ENCODE measurements around the gene MCF2L2. TPM values are rescaled to one million over a fixed set of nuclear protein-coding genes. Genes with fewer than 3 reads are reported as not detected.

Gene MCF2L2
- total RNA-seq, 1 experiment from 2014 or later: 1.7 TPM

DNA sequence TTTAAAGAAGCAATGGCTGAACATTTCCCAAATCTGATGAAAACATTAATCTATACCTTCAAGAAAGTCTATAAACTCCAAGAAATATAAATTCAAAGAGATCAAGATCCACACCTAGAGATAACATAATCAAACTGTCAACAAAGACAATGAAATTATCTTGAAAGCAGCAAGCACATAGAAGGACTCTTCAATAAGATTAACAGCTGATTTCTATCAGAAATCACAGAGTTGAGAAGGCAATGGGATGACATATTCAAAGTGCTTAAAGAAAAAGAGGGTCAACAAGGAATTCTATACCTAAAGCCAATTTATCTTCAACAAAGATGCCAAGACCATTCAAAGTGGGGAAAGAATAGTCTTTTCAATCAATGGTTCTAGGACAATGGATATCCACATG lies 224.7 kb downstream of the MCF2L2 start:
- CTCF ChIA-PET: no interaction called here
- no peak overlapping the region for H3K27ac ChIP-seq
- no peaks in the 10 kb centered on the region for H3K79me2 ChIP-seq (ENCODE audit: low read depth)
- H3F3A ChIP-seq (ENCODE audit: insufficient read depth, low read depth): peaks cover 8% of the 10 kb centered on the region; the same call in 1 of the 2 replicates
- no peak overlapping the region for H3K4me2 ChIP-seq
- POLR2A ChIA-PET (ENCODE audit: unreplicated experiment): no interaction called here
- intact Hi-C loops (cut with micrococcal nuclease; ENCODE audit: unreplicated experiment): no loop called here
- no peak overlapping the region for H2AFZ ChIP-seq
- H3K9me3 ChIP-seq (ENCODE audit: insufficient read depth, low read depth): peaks cover 31% of the 10 kb centered on the region
- no peaks in the 10 kb centered on the region for H3K4me1 ChIP-seq (replicated peaks; ENCODE audit: insufficient read depth)
- H3K4me3 ChIP-seq: no peak overlapping the region
- no peaks in the 10 kb centered on the region for H3K36me3 ChIP-seq (ENCODE audit: low read depth)
- no peaks in the 10 kb centered on the region for H4K20me1 ChIP-seq (ENCODE audit: insufficient read depth)
- BruUV-seq (replicated peaks): no TSS peak
- H3K27me3 ChIP-seq (ENCODE audit: insufficient read depth, low read depth): no peaks in the 10 kb centered on the region
- no peak for TF ChIP-seq EZH2 (IDR thresholded peaks at IDR 0.05; ENCODE audit: low read depth)
- TF ChIP-seq, protein P1, sequence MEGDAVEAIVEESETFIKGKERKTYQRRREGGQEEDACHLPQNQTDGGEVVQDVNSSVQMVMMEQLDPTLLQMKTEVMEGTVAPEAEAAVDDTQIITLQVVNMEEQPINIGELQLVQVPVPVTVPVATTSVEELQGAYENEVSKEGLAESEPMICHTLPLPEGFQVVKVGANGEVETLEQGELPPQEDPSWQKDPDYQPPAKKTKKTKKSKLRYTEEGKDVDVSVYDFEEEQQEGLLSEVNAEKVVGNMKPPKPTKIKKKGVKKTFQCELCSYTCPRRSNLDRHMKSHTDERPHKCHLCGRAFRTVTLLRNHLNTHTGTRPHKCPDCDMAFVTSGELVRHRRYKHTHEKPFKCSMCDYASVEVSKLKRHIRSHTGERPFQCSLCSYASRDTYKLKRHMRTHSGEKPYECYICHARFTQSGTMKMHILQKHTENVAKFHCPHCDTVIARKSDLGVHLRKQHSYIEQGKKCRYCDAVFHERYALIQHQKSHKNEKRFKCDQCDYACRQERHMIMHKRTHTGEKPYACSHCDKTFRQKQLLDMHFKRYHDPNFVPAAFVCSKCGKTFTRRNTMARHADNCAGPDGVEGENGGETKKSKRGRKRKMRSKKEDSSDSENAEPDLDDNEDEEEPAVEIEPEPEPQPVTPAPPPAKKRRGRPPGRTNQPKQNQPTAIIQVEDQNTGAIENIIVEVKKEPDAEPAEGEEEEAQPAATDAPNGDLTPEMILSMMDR (conservative IDR thresholded peaks at IDR 0.05): no peak
- H3K9me2 ChIP-seq (ENCODE audit: insufficient read depth): no peaks in the 10 kb centered on the region
- no peak for DNase-seq

DNA sequence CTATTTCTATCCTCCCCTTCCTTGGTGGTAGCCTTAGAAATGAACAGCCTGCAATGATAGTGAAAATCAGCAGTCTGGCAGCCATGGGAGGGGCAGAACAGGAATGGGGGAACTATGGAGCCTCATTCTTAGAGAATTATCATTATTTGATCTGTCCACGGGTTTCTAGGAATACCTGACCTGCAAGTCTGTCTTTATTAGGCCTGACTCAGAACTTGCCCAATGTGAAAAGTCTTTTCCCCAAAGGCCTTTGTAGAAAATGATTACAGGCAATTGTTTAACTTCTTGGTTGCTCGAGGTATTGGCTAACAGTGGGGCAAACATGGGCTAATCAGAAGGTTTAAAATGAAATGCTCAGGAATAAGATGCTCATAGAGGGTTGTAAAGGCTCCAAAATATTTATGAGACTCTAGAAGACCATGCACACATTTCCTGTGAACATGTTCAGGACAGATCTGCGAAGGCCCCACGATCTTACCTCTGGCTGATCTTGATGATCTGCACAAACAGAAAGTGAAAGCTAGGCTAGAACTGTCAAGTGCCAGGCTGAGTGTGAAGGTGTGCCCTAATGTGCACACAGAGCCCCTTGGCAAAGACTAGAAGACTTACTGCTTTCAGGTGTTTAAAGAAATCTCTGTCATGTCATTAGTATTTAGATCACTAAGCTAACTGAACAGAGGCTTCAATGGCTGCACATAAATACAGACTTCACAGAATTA lies 226.3 kb downstream of the MCF2L2 start:
- TF ChIP-seq, protein P1 (conservative IDR thresholded peaks at IDR 0.05): no peak
- no peak for TF ChIP-seq EZH2 (IDR thresholded peaks at IDR 0.05; ENCODE audit: low read depth)
- no peaks in the 10 kb centered on the region for H3K4me1 ChIP-seq (replicated peaks; ENCODE audit: insufficient read depth)
- no peaks in the 10 kb centered on the region for H3K9me2 ChIP-seq (ENCODE audit: insufficient read depth)
- no peak overlapping the region for H3K27ac ChIP-seq
- no peaks in the 10 kb centered on the region for H3K27me3 ChIP-seq (ENCODE audit: insufficient read depth, low read depth)
- H4K20me1 ChIP-seq (ENCODE audit: insufficient read depth): no peaks in the 10 kb centered on the region
- no peaks in the 10 kb centered on the region for H3K36me3 ChIP-seq (ENCODE audit: low read depth)
- H2AFZ ChIP-seq: no peak overlapping the region
- POLR2A ChIA-PET (ENCODE audit: unreplicated experiment): no interaction called here
- CTCF ChIA-PET: no interaction called here
- no TSS peak for BruUV-seq (replicated peaks)
- no peak overlapping the region for H3K4me2 ChIP-seq
- no peaks in the 10 kb centered on the region for H3K79me2 ChIP-seq (ENCODE audit: low read depth)
- peaks cover 31% of the 10 kb centered on the region for H3K9me3 ChIP-seq (ENCODE audit: insufficient read depth, low read depth)
- intact Hi-C loops (cut with micrococcal nuclease; ENCODE audit: unreplicated experiment): no loop called here
- peaks cover 8% of the 10 kb centered on the region; the same call in 1 of the 2 replicates for H3F3A ChIP-seq (ENCODE audit: insufficient read depth, low read depth)
- peak in 1 of 2 experiments; percentile 77 for DNase-seq
- H3K4me3 ChIP-seq: no peak overlapping the region

DNA sequence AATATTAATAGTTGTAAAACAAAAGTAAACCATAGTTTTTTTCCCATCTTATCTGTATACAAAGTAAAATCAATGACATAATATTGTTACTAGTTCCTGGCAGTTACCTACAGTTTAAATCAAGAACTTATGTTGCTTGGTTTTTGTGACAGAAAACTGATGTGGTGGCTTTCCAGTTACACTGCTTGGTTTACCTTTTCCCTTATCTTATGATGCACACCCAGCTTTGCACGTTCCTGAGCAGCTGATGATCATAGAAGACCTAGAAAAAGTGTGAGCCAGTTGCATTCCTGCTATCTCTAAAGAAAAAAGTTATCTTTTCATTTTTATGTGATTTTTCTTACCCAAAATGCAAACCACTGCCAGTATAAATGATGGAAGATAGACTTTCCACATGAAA lies 229.5 kb downstream of the MCF2L2 start:
- Histone ChIP-seq H2AFZ (no peak overlapping the region), H3K9me3 (ENCODE audit: insufficient read depth, low read depth) (peaks cover 26% of the 10 kb centered on the region), H3K4me2 (no peak overlapping the region), H4K20me1 (ENCODE audit: insufficient read depth) (no peaks in the 10 kb centered on the region), H3K4me3 (no peak overlapping the region), H3K27ac (no peak overlapping the region), H3K4me1 (replicated peaks; ENCODE audit: insufficient read depth) (no peaks in the 10 kb centered on the region), H3K79me2 (ENCODE audit: low read depth) (no peaks in the 10 kb centered on the region), H3K27me3 (ENCODE audit: insufficient read depth, low read depth) (no peaks in the 10 kb centered on the region), H3K9me2 (ENCODE audit: insufficient read depth) (no peaks in the 10 kb centered on the region), H3F3A (ENCODE audit: insufficient read depth, low read depth) (peaks cover 11% of the 10 kb centered on the region; the same call in 1 of the 2 replicates), H3K36me3 (ENCODE audit: low read depth) (no peaks in the 10 kb centered on the region)
- ChIA-PET POLR2A (ENCODE audit: unreplicated experiment) (no interaction called here), CTCF (no interaction called here)
- TF ChIP-seq EZH2 (IDR thresholded peaks at IDR 0.05; ENCODE audit: low read depth): no peak
- TF ChIP-seq, protein P1 (conservative IDR thresholded peaks at IDR 0.05): no peak
- intact Hi-C loops (cut with micrococcal nuclease; ENCODE audit: unreplicated experiment): no loop called here
- BruUV-seq (replicated peaks): no TSS peak
- DNase-seq: no peak
